HepG2 (cell line): ENCODE results near the gene SAE1. TPM values are rescaled to one million over a fixed set of nuclear protein-coding genes. Genes with fewer than 3 reads are reported as not detected.

Experiments used
- ASH2L ChIP-seq: fragments of 300-600, 200-600 bp; sonication (generic); IDR thresholded peaks from 2 replicates; pipeline ENCODE4 v1.7.0; 2017; ENCODE audit warnings: low read depth, mild to moderate bottlenecking, moderate library complexity, mixed read lengths, low read length; ENCODE audit not compliant: insufficient read length
- RAD21 ChIP-seq: fragments of 450-650 bp; formaldehyde crosslinking; IDR thresholded peaks from 2 replicates; pipeline ENCODE4 v1.5.0; 2020; ENCODE audit warnings: mild to moderate bottlenecking
- SAP130 ChIP-seq: IDR thresholded peaks from 2 replicates; pipeline ENCODE4 v1.6.1; 2016; ENCODE audit warnings: low read depth
- ZNF121 ChIP-seq: sonication (generic); formaldehyde crosslinking; IDR thresholded peaks from 2 replicates; pipeline ENCODE4 v1.5.0; 2020; ENCODE audit warnings: mild to moderate bottlenecking, missing genetic modification reagents
- ZNF282 ChIP-seq: fragments of 450-650 bp; IDR thresholded peaks from 2 replicates; pipeline ENCODE4 v1.6.1; 2018; ENCODE audit not compliant: partially characterized antibody
- ZNF562 ChIP-seq: sonication (generic); formaldehyde crosslinking; IDR thresholded peaks from 2 replicates; pipeline ENCODE4 v1.8.0; 2022; ENCODE audit warnings: missing genetic modification reagents, borderline replicate concordance
- polyA plus RNA-seq, 8 experiments: library from polyadenylated mRNA; depleted of rRNA in 3 of 8; stranded (reverse) in 7 of 8; unstranded in 1 of 8; fragments of >200 nt; fragmentation: Illumina TruSeq in 4 of 8; extraction: Trizol in 4 of 8; gene quantifications; 2 replicates each; pipeline versions ENCODE4 v1.2.1 to v1.2.3, GENCODE V29; 2011 to 2016; ENCODE audit warnings: low read depth in 4 of 8, missing spikeins in 1 of 8, mixed read lengths in 1 of 8; ENCODE audit not compliant: insufficient read depth in 1 of 8
- total RNA-seq, 5 experiments: library from RNA; depleted of rRNA; stranded (reverse); fragments of >200 nt; fragmentation: Illumina TruSeq; extraction: Trizol; gene quantifications; 2 replicates each; pipeline ENCODE4 v1.2.3, GENCODE V29; 2016; ENCODE audit warnings: low read depth in 1 of 5
- TF ChIP-seq, protein P1 (sequence below), 2 experiments: IDR thresholded peaks; 2 replicates each; pipeline ENCODE4 v1.6.1; 2011 to 2012; ENCODE audit warnings: low read length in 2 of 2, borderline replicate concordance in 1 of 2, low read depth in 1 of 2, mild to moderate bottlenecking in 1 of 2, moderate library complexity in 1 of 2
- TF ChIP-seq, protein P2 (sequence below): sonication (generic); formaldehyde crosslinking; IDR thresholded peaks from 2 replicates; pipeline ENCODE4 v1.5.1; 2020; ENCODE audit warnings: missing genetic modification reagents, mild to moderate bottlenecking, borderline replicate concordance
- TF ChIP-seq, protein P3 (sequence below): sonication (generic); formaldehyde crosslinking; IDR thresholded peaks from one replicate; pipeline ENCODE4 v1.5.1; 2020; ENCODE audit warnings: mild to moderate bottlenecking, missing genetic modification reagents; ENCODE audit errors: not compliant biosample characterization
- TF ChIP-seq, protein P4 (sequence below): sonication (generic); formaldehyde crosslinking; IDR thresholded peaks from 2 replicates; pipeline ENCODE4 v1.4.0; 2020; ENCODE audit warnings: missing genetic modification reagents, borderline replicate concordance

Gene SAE1
- total and polyA plus RNA-seq, 2 of the 13 experiments (the other 11 are each of a cell fraction or from before 2014, with no cell fraction given) = 87.6 to 197 TPM

DNA sequence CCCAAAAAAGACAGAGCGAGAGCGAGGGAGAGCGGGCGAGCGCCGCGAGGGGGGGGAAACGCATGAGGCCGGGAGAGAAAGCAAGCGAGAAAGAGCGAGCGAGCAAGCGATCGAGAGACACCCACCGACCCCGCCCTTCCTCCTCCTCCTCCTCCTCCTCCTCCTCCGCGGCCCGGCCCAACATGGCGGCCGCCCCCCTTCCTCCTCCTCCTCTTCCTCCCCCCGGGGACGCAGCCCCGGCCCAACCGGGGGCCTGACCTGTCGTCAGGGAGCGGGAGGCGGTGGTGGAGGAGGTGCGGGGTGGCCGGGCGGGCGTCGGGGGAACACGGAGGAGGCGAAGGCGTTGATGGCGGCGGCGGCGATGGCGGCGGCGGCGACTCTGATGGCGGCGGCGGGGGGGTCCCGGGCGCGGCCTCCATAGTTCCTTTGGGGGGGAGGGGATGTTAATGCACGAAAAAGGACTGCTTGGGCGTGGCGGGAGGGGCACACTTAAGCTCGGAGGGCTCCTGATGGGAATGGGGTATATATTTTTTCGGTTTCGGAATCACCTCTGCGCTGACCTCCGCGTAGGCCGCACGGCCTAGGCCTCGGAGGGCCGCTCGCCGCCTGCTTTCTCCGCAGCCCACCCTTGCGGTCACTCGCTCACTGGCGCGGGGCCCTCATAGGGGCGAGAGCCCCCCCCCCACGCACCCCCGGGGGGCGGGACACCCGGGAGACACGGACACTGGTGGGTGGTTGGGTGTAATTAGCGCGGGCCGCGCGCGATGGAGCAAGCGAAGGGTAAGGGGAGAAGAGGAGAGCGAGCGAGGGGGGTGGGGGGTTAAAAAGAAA is 18.3 kb upstream of the SAE1 start (continued):
- TF ChIP-seq, protein P1, sequence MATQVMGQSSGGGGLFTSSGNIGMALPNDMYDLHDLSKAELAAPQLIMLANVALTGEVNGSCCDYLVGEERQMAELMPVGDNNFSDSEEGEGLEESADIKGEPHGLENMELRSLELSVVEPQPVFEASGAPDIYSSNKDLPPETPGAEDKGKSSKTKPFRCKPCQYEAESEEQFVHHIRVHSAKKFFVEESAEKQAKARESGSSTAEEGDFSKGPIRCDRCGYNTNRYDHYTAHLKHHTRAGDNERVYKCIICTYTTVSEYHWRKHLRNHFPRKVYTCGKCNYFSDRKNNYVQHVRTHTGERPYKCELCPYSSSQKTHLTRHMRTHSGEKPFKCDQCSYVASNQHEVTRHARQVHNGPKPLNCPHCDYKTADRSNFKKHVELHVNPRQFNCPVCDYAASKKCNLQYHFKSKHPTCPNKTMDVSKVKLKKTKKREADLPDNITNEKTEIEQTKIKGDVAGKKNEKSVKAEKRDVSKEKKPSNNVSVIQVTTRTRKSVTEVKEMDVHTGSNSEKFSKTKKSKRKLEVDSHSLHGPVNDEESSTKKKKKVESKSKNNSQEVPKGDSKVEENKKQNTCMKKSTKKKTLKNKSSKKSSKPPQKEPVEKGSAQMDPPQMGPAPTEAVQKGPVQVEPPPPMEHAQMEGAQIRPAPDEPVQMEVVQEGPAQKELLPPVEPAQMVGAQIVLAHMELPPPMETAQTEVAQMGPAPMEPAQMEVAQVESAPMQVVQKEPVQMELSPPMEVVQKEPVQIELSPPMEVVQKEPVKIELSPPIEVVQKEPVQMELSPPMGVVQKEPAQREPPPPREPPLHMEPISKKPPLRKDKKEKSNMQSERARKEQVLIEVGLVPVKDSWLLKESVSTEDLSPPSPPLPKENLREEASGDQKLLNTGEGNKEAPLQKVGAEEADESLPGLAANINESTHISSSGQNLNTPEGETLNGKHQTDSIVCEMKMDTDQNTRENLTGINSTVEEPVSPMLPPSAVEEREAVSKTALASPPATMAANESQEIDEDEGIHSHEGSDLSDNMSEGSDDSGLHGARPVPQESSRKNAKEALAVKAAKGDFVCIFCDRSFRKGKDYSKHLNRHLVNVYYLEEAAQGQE (IDR thresholded peaks at IDR 0.05; ENCODE audit: borderline replicate concordance in 1 of 2, low read depth in 1 of 2, low read length in 2 of 2) = peak in 1 of 2 experiments; percentile 27; a peak in 1 of 4 replicates
- TF ChIP-seq, protein P2, sequence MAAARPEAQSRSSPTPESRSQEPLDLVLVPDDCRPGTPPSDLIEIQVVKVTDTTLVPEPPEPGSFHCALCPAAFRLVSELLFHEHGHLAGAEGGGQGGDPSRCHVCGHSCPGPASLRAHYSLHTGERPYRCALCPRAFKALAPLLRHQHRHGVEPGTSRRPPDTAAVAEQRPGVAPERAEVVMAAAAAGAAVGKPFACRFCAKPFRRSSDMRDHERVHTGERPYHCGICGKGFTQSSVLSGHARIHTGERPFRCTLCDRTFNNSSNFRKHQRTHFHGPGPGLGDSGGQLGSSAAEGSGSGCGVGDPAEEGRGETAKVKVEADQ (CRISPR knock-in tag) = no peak
- peak; percentile 57 for TF ChIP-seq ASH2L
- TF ChIP-seq RAD21 = no peak; the same call in 1 of the 2 replicates
- TF ChIP-seq, protein P3, sequence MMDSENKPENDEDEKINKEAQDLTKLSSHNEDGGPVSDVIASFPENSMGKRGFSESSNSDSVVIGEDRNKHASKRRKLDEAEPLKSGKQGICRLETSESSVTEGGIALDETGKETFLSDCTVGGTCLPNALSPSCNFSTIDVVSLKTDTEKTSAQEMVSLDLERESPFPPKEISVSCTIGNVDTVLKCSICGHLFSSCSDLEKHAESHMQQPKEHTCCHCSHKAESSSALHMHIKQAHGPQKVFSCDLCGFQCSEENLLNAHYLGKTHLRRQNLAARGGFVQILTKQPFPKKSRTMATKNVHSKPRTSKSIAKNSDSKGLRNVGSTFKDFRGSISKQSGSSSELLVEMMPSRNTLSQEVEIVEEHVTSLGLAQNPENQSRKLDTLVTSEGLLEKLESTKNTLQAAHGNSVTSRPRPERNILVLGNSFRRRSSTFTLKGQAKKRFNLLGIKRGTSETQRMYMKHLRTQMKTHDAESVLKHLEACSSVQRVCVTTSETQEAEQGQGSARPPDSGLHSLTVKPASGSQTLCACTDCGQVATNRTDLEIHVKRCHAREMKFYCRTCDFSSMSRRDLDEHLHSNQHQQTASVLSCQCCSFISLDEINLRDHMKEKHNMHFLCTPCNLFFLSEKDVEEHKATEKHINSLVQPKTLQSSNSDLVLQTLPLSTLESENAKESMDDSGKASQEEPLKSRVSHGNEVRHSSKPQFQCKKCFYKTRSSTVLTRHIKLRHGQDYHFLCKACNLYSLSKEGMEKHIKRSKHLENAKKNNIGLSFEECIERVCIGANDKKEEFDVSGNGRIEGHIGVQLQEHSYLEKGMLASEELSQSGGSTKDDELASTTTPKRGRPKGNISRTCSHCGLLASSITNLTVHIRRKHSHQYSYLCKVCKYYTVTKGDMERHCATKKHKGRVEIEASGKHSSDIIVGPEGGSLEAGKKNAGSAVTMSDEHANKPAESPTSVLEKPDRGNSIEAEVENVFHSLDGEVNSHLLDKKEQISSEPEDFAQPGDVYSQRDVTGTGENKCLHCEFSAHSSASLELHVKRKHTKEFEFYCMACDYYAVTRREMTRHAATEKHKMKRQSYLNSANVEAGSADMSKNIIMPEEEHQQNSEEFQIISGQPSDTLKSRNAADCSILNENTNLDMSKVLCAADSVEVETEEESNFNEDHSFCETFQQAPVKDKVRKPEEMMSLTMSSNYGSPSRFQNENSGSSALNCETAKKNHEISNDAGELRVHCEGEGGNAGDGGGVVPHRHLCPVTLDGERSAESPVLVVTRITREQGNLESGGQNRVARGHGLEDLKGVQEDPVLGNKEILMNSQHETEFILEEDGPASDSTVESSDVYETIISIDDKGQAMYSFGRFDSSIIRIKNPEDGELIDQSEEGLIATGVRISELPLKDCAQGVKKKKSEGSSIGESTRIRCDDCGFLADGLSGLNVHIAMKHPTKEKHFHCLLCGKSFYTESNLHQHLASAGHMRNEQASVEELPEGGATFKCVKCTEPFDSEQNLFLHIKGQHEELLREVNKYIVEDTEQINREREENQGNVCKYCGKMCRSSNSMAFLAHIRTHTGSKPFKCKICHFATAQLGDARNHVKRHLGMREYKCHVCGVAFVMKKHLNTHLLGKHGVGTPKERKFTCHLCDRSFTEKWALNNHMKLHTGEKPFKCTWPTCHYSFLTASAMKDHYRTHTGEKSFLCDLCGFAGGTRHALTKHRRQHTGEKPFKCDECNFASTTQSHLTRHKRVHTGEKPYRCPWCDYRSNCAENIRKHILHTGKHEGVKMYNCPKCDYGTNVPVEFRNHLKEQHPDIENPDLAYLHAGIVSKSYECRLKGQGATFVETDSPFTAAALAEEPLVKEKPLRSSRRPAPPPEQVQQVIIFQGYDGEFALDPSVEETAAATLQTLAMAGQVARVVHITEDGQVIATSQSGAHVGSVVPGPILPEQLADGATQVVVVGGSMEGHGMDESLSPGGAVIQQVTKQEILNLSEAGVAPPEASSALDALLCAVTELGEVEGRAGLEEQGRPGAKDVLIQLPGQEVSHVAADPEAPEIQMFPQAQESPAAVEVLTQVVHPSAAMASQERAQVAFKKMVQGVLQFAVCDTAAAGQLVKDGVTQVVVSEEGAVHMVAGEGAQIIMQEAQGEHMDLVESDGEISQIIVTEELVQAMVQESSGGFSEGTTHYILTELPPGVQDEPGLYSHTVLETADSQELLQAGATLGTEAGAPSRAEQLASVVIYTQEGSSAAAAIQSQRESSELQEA = no peak
- TF ChIP-seq ZNF121 (CRISPR knock-in tag) = 0 out of 2 replicates have a peak, but pooled peaks have one; percentile 8
- TF ChIP-seq ZNF562 = no peak
- TF ChIP-seq, protein P4, sequence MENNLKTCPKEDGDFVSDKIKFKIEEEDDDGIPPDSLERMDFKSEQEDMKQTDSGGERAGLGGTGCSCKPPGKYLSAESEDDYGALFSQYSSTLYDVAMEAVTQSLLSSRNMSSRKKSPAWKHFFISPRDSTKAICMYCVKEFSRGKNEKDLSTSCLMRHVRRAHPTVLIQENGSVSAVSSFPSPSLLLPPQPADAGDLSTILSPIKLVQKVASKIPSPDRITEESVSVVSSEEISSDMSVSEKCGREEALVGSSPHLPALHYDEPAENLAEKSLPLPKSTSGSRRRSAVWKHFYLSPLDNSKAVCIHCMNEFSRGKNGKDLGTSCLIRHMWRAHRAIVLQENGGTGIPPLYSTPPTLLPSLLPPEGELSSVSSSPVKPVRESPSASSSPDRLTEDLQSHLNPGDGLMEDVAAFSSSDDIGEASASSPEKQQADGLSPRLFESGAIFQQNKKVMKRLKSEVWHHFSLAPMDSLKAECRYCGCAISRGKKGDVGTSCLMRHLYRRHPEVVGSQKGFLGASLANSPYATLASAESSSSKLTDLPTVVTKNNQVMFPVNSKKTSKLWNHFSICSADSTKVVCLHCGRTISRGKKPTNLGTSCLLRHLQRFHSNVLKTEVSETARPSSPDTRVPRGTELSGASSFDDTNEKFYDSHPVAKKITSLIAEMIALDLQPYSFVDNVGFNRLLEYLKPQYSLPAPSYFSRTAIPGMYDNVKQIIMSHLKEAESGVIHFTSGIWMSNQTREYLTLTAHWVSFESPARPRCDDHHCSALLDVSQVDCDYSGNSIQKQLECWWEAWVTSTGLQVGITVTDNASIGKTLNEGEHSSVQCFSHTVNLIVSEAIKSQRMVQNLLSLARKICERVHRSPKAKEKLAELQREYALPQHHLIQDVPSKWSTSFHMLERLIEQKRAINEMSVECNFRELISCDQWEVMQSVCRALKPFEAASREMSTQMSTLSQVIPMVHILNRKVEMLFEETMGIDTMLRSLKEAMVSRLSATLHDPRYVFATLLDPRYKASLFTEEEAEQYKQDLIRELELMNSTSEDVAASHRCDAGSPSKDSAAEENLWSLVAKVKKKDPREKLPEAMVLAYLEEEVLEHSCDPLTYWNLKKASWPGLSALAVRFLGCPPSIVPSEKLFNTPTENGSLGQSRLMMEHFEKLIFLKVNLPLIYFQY = no peak
- no peak for TF ChIP-seq ZNF282
- TF ChIP-seq SAP130 (CRISPR knock-in tag) = peak; percentile 58
